Tracheal epithelial cell (primary cell): ENCODE results near the gene HDLBP. TPM values are rescaled to one million over a fixed set of nuclear protein-coding genes. Genes with fewer than 3 reads are reported as not detected.

Experiments used
- total RNA-seq: library from RNA; depleted of rRNA; stranded (reverse); fragments of >200 nt; gene quantifications from 2 replicates; pipeline ENCODE4 v1.2.1, GENCODE V29; 2014

HDLBP gene
- 532 and 681 TPM in 2 replicates for total RNA-seq

GRCh38 chr2:241315093-241315878 is at the start of gene HDLBP:
Gene HDLBP, minus strand, starts transcription at chr2:241315672. Its CDS starts 48,803 bp downstream, at chr2:241266869.

DNA sequence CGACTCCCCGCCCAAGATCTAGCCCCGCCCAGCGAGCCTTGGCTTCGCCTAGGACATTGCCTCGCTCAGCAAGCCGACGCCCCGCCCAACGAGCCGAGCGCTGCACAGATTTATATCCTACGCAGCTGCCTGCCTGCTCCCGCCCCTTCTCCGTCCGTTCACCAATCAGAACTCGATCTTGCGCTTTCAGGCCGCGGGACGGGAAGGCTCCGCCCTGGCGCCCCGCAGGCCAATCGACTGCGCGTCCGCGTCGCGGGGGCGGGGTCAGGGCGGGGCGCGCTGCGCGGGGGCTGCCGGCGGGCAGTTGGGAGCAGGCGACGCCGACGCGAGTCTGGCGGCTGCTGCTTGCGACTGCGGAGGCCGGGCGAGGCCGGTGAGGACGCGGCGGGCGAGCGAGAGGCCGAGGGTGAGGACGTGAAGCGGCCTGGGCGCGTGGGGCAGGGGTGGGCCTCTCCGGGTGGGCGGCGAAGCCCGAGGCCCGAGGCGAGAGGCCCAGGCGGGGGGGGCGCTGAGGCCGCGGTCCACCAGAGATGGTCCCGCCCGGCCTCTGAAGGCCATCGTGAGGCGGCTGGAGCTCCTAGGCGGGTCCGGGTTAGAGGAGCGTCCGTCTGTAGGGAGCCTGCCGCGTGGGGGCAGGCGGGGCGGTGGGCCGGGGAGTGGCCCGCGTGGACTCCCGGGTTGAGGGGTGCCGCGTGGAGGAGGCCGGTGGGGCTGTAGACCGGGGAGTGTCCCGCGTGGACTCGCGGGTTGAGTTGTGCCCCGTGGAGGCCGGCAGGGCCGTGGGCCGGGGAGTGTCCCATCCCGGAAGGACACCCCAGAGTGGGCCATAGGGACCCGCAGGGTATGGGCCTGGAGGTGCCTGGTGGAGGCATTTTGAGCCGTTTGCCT is 40.8 kb upstream of the HDLBP start, which contains the start of gene FARP2:
TSS of gene FARP2 (plus strand) at position 303 of the 888 bp plus-strand sequence. CDS start 16,823 bp downstream, outside the sequence.

DNA sequence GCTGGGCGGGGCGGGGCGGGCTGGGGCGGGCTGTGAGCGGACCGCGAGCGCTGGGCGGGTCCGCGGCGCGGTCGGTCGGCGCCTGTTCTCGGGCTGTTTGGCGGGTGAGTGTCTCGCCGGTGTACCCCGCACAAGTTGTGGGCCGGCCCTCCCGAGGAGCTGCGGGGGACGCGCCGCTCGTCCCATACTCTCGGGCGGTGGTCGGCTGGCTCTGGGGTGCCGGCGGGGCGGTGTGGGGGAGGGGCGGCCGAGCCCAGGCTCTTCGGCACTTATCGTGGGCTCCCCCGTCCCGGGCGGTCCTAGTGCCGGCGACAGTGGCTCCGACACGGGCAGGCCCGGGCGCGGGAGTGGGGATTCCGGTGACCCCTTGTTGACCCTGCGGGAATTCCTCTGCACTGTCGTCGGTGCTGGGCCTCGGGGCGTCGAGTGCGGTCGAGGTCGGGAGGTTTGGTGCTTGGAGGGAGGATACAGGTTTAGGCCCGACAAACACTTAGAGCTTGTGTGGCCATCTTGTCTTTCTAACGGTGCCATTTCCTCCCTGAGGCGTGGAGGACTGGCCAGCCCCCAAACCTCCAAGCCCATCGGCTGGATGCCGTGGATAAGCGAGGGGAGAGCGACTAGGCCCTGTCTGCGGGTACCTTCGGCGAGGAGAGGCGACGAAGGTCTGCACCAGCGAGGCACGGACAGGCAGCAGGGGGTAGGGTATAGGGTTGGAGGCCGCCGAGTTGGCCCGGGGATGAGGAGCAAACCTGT is 583 bp upstream of the HDLBP start, which contains the start of gene SEPTIN2:
TSS of gene SEPTIN2 (plus strand) at position 47 of the 753 bp plus-strand sequence. CDS start 8,308 bp downstream, outside the sequence.

GRCh38 chr2:241188361-241189092 is 126.9 kb downstream of the HDLBP start, which contains the start of gene ANO7:
Gene ANO7, plus strand, starts transcription at chr2:241188677. Its CDS starts 1,387 bp downstream, at chr2:241190064.

Other genes starting within 250 kb of the HDLBP start
- 19.3 and 28.3 TPM in 2 replicates for gene MTERF4, start 213.4 kb downstream of the HDLBP start, total RNA-seq
- gene PASK, start 166.2 kb downstream of the HDLBP start, total RNA-seq, result 2.3 and 2.4 TPM in 2 replicates
- gene PPP1R7, start 165.2 kb downstream of the HDLBP start, total RNA-seq, result 28.6 and 38.1 TPM in 2 replicates
- gene ANO7, start 127.0 kb downstream of the HDLBP start, total RNA-seq, result 0.24 TPM in 1 of 2 replicates, not detected in the other
- gene SEPTIN2, start 253 bp upstream of the HDLBP start, total RNA-seq, result 200 and 220 TPM in 2 replicates
- gene FARP2, start 40.6 kb upstream of the HDLBP start, total RNA-seq, result 29.6 and 35.9 TPM in 2 replicates
- gene STK25, start 192.9 kb upstream of the HDLBP start, total RNA-seq, result 218 and 360 TPM in 2 replicates
- 27.5 and 48.2 TPM in 2 replicates for gene BOK, start 243.1 kb upstream of the HDLBP start, total RNA-seq